ENCODE measurements around the gene HCK. TPM values are rescaled to one million over a fixed set of nuclear protein-coding genes. Genes with fewer than 3 reads are reported as not detected.

HCK gene
- total RNA-seq, 1 donor, result 0.36 TPM

- Histone ChIP-seq H3K79me2 (ENCODE audit: insufficient read depth, low read length) (peaks cover 9% of the 10 kb centered on the region), H3K27ac (ENCODE audit: low read depth, low read length) (no peak overlapping the region), H3K4me2 (ENCODE audit: insufficient read depth, low read length) (no peak overlapping the region), H2AFZ (ENCODE audit: low read length) (no peak overlapping the region), H4K20me1 (ENCODE audit: insufficient read depth, low read length) (peaks cover 20% of the 10 kb centered on the region), H3K4me1 (ENCODE audit: insufficient read depth, low read length) (no peaks in the 10 kb centered on the region), H3K36me3 (ENCODE audit: insufficient read depth, low read length) (peaks cover 74% of the 10 kb centered on the region), H3K27me3 (ENCODE audit: insufficient read depth, low read length) (no peaks in the 10 kb centered on the region), H3K9me3 (ENCODE audit: low read depth, low read length) (no peaks in the 10 kb centered on the region), H3K4me3 (ENCODE audit: insufficient read depth, low read length) (no peak overlapping the region)
- DNase-seq (ENCODE audit: insufficient read length, low spot score, missing footprints), result peak; percentile 17
- TF ChIP-seq, protein P1, sequence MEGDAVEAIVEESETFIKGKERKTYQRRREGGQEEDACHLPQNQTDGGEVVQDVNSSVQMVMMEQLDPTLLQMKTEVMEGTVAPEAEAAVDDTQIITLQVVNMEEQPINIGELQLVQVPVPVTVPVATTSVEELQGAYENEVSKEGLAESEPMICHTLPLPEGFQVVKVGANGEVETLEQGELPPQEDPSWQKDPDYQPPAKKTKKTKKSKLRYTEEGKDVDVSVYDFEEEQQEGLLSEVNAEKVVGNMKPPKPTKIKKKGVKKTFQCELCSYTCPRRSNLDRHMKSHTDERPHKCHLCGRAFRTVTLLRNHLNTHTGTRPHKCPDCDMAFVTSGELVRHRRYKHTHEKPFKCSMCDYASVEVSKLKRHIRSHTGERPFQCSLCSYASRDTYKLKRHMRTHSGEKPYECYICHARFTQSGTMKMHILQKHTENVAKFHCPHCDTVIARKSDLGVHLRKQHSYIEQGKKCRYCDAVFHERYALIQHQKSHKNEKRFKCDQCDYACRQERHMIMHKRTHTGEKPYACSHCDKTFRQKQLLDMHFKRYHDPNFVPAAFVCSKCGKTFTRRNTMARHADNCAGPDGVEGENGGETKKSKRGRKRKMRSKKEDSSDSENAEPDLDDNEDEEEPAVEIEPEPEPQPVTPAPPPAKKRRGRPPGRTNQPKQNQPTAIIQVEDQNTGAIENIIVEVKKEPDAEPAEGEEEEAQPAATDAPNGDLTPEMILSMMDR (IDR thresholded peaks at IDR 0.05; ENCODE audit: extremely low read depth, low read depth, low read length), result no peak
These were observed 88.6 kb downstream of the HCK start for GRCh38 chr20:32140603-32141002.

GRCh38 chr20:32141465-32141980 is 89.5 kb downstream of the HCK start:
- Histone ChIP-seq H3K27me3 (ENCODE audit: insufficient read depth, low read length) (no peaks in the 10 kb centered on the region), H3K4me3 (ENCODE audit: insufficient read depth, low read length) (no peak overlapping the region), H3K79me2 (ENCODE audit: insufficient read depth, low read length) (peaks cover 6% of the 10 kb centered on the region), H4K20me1 (ENCODE audit: insufficient read depth, low read length) (peaks cover 11% of the 10 kb centered on the region), H3K4me1 (ENCODE audit: insufficient read depth, low read length) (no peaks in the 10 kb centered on the region), H3K36me3 (ENCODE audit: insufficient read depth, low read length) (peaks cover 74% of the 10 kb centered on the region), H3K9me3 (ENCODE audit: low read depth, low read length) (no peaks in the 10 kb centered on the region), H2AFZ (ENCODE audit: low read length) (no peak overlapping the region), H3K27ac (ENCODE audit: low read depth, low read length) (no peak overlapping the region), H3K4me2 (ENCODE audit: insufficient read depth, low read length) (no peak overlapping the region)
- peak; percentile 5 for DNase-seq (ENCODE audit: insufficient read length, low spot score, missing footprints)
- TF ChIP-seq, protein P1 (IDR thresholded peaks at IDR 0.05; ENCODE audit: extremely low read depth, low read depth, low read length), result no peak

GRCh38 chr20:32142088-32142487 is 90.0 kb downstream of the HCK start:
- TF ChIP-seq, protein P1 (IDR thresholded peaks at IDR 0.05; ENCODE audit: extremely low read depth, low read depth, low read length), result no peak
- Histone ChIP-seq H3K9me3 (ENCODE audit: low read depth, low read length) (no peaks in the 10 kb centered on the region), H3K4me3 (ENCODE audit: insufficient read depth, low read length) (no peak overlapping the region), H3K4me2 (ENCODE audit: insufficient read depth, low read length) (no peak overlapping the region), H3K27me3 (ENCODE audit: insufficient read depth, low read length) (no peaks in the 10 kb centered on the region), H3K4me1 (ENCODE audit: insufficient read depth, low read length) (no peaks in the 10 kb centered on the region), H4K20me1 (ENCODE audit: insufficient read depth, low read length) (peaks cover 7% of the 10 kb centered on the region), H3K79me2 (ENCODE audit: insufficient read depth, low read length) (peaks cover 4% of the 10 kb centered on the region), H2AFZ (ENCODE audit: low read length) (no peak overlapping the region), H3K36me3 (ENCODE audit: insufficient read depth, low read length) (peaks cover 74% of the 10 kb centered on the region), H3K27ac (ENCODE audit: low read depth, low read length) (no peak overlapping the region)
- DNase-seq (ENCODE audit: insufficient read length, low spot score, missing footprints), result peak; percentile 62

GRCh38 chr20:32142991-32143390 is 90.9 kb downstream of the HCK start:
- peaks cover 81% of the 10 kb centered on the region for H3K36me3 ChIP-seq (ENCODE audit: insufficient read depth, low read length)
- no peak overlapping the region for H3K4me3 ChIP-seq (ENCODE audit: insufficient read depth, low read length)
- no peak overlapping the region for H2AFZ ChIP-seq (ENCODE audit: low read length)
- TF ChIP-seq, protein P1 (IDR thresholded peaks at IDR 0.05; ENCODE audit: extremely low read depth, low read depth, low read length), result no peak
- H3K27me3 ChIP-seq (ENCODE audit: insufficient read depth, low read length), result no peaks in the 10 kb centered on the region
- no peaks in the 10 kb centered on the region for H3K9me3 ChIP-seq (ENCODE audit: low read depth, low read length)
- H4K20me1 ChIP-seq (ENCODE audit: insufficient read depth, low read length), result peaks cover 7% of the 10 kb centered on the region
- peaks cover 3% of the 10 kb centered on the region for H3K79me2 ChIP-seq (ENCODE audit: insufficient read depth, low read length)
- H3K27ac ChIP-seq (ENCODE audit: low read depth, low read length), result no peak overlapping the region
- H3K4me2 ChIP-seq (ENCODE audit: insufficient read depth, low read length), result no peak overlapping the region
- DNase-seq (ENCODE audit: insufficient read length, low spot score, missing footprints), result no peak
- H3K4me1 ChIP-seq (ENCODE audit: insufficient read depth, low read length), result no peaks in the 10 kb centered on the region
